GM12878 (cell line): ENCODE results near the gene TUBA4B. TPM values are rescaled to one million over a fixed set of nuclear protein-coding genes. Genes with fewer than 3 reads are reported as not detected.

Experiments
- ATAC-seq: fragments of 200-7000 bp; cut with Tn5 transposase; 3 replicates; pipeline ENCODE4 v1.9.1; 2020; ENCODE audit warnings: mild to moderate bottlenecking, moderate library complexity
- BruUV-seq: library from RNA; stranded (reverse); fragments of 400-500 nt; replicated peaks from 2 replicates; lab custom pipeline; 2021; lab: Mats Ljungman, UMichigan
- CTCF ChIA-PET: fragments of 300-600 bp; sonication (Branson Sonifier 250); formaldehyde crosslinking; extraction: SDS; loops from one replicate; lab custom pipeline; 2021; ENCODE audit warnings: inconsistent platforms; lab: Yijun Ruan, JAX
- POLR2A ChIA-PET: fragments of 350-600 bp; formaldehyde crosslinking; extraction: SDS; loops from one replicate; lab custom pipeline; 2021; ENCODE audit warnings: inconsistent platforms; lab: Charles Lee
- RAD21 ChIA-PET: fragments of 300-600 bp; sonication (Branson Sonifier 250); formaldehyde crosslinking; loops from one replicate; lab custom pipeline; 2023; ENCODE audit warnings: antibody characterized with exemption; ENCODE audit not compliant: unreplicated experiment; lab: Charles Lee
- SMC1A ChIA-PET: fragments of 300-600 bp; sonication (Branson Sonifier 250); formaldehyde crosslinking; loops from one replicate; lab custom pipeline; 2023; ENCODE audit not compliant: unreplicated experiment, uncharacterized antibody; lab: Charles Lee
- DNase-seq: peaks from one replicate; pipeline ENCODE4 v3.0.0-alpha.2; 2011; ENCODE audit warnings: low read depth, low spot score
- FAIRE-seq: peaks from 3 replicates; lab custom pipeline; 2011; peaks lifted over from hg19 to GRCh38; lab: Jason Lieb, UNC
- H2AFZ ChIP-seq: 2 replicates; pipeline ENCODE4 v1.6.0; 2011; ENCODE audit warnings: low read depth, low read length, control low read depth; ENCODE audit not compliant: control insufficient read depth
- H3K27ac ChIP-seq: 2 replicates; pipeline ENCODE4 v1.5.1; 2011; ENCODE audit warnings: control low read depth; ENCODE audit not compliant: control insufficient read depth, insufficient read depth
- H3K27me3 ChIP-seq, 2 experiments: replicated peaks in 1 of 2; 2 replicates each; pipeline versions ENCODE4 v1.6.0 to v1.6.1; 2011; ENCODE audit warnings: low read length in 1 of 2; ENCODE audit not compliant: control insufficient read depth in 2 of 2, insufficient read depth in 2 of 2
- H3K36me3 ChIP-seq, 2 experiments: 2 replicates each; pipeline ENCODE4 v1.5.1; 2011; ENCODE audit warnings: low read length in 1 of 2; ENCODE audit not compliant: control insufficient read depth in 2 of 2, insufficient read depth in 2 of 2
- H3K4me1 ChIP-seq: 2 replicates; pipeline ENCODE4 v1.6.1; 2011; ENCODE audit warnings: mild to moderate bottlenecking, low read length, moderate library complexity, mixed read lengths; ENCODE audit not compliant: control insufficient read depth, insufficient read depth
- H3K4me2 ChIP-seq: 2 replicates; pipeline ENCODE4 v1.6.0; 2011; ENCODE audit warnings: control low read depth; ENCODE audit not compliant: control insufficient read depth, insufficient read depth
- H3K4me3 ChIP-seq: fragments of 200-600 bp; sonication (generic); 2 replicates; pipeline ENCODE4 v1.5.1; 2016
- H3K79me2 ChIP-seq: 2 replicates; pipeline ENCODE4 v1.6.0; 2011; ENCODE audit warnings: low read length; ENCODE audit not compliant: control insufficient read depth, insufficient read depth
- H3K9ac ChIP-seq: 2 replicates; pipeline ENCODE4 v1.8.0; 2011; ENCODE audit warnings: low read length, control low read depth, mixed read lengths; ENCODE audit not compliant: control insufficient read depth, insufficient read depth
- H3K9me3 ChIP-seq: replicated peaks from 3 replicates; pipeline ENCODE4 v1.5.1; 2011; ENCODE audit warnings: mild to moderate bottlenecking, low read length; ENCODE audit not compliant: control insufficient read depth, insufficient read depth
- H4K20me1 ChIP-seq: 2 replicates; pipeline ENCODE4 v1.6.0; 2011; ENCODE audit not compliant: control insufficient read depth, insufficient read depth
- BACH1 ChIP-seq: fragments of 450-650 bp; IDR thresholded peaks from 2 replicates; pipeline ENCODE4 v1.6.1; 2017; ENCODE audit warnings: mild to moderate bottlenecking, borderline replicate concordance
- CREM ChIP-seq: IDR thresholded peaks from 2 replicates; pipeline ENCODE4 v1.6.1; 2014; ENCODE audit warnings: antibody characterized with exemption, low read depth
- HDGF ChIP-seq: fragments of 450-650 bp; IDR thresholded peaks from 2 replicates; pipeline ENCODE4 v1.6.1; 2016; ENCODE audit warnings: antibody characterized with exemption
- IKZF2 ChIP-seq, 2 experiments: fragments of 450-650 bp; IDR thresholded peaks; 2 replicates each; pipeline ENCODE4 v1.6.1; 2017; ENCODE audit warnings: mild to moderate bottlenecking in 2 of 2, moderate library complexity in 2 of 2
- KDM1A ChIP-seq: fragments of 200-600 bp; sonication (generic); IDR thresholded peaks from 2 replicates; pipeline ENCODE4 v1.6.1; 2016; ENCODE audit warnings: borderline replicate concordance
- RAD21 ChIP-seq: IDR thresholded peaks from 2 replicates; pipeline ENCODE4 v1.6.1; 2011; ENCODE audit warnings: mild to moderate bottlenecking, low read depth, low read length, moderate library complexity; ENCODE audit not compliant: insufficient read depth
- RUNX3 ChIP-seq: IDR thresholded peaks from 2 replicates; pipeline ENCODE4 v1.6.1; 2012; ENCODE audit warnings: low read length, inconsistent platforms
- SREBF1 ChIP-seq: IDR thresholded peaks from 2 replicates; pipeline ENCODE4 v1.6.1; 2012; ENCODE audit warnings: mild to moderate bottlenecking, low read length
- STAT3 ChIP-seq: IDR thresholded peaks from 2 replicates; pipeline ENCODE4 v1.6.1; 2011; ENCODE audit warnings: low read depth, low read length, improper control_type of control experiment
- WGBS: methylation state at CpG from one replicate; pipeline ENCODE4 v1.1.6; 2016; ENCODE audit warnings: low lambda C conversion rate; ENCODE audit not compliant: insufficient replicate concordance, insufficient coverage; ENCODE audit errors: missing lambda C conversion rate; 5-methylcytosine and 5-hydroxymethylcytosine counted together
- in situ Hi-C: fragments of 300-500 bp; cut with MboI; formaldehyde crosslinking; loops from 9 replicates; pipeline ENCODE4 v1.14.3; 2018; ENCODE audit warnings: mixed read lengths
- intact Hi-C: fragments of 100-400 bp; cut with micrococcal nuclease; formaldehyde crosslinking; loops from one replicate; pipeline ENCODE4 v1.14.2; 2022; ENCODE audit not compliant: unreplicated experiment
- polyA plus RNA-seq, 11 experiments: library from polyadenylated mRNA; depleted of rRNA in 4 of 11; unstranded in 6 of 11; stranded (reverse) in 5 of 11; fragments of >200 nt; fragmentation: Nextera tagmentation in 4 of 11; fragmentation: Illumina TruSeq in 1 of 11; extraction: Ambion mirVana in 4 of 11; extraction: Trizol in 1 of 11; gene quantifications; 1 replicate in 1 of 11; 2 replicates in 10 of 11; pipeline versions ENCODE4 v1.2.1 to v1.2.3, GENCODE V29; 2011 to 2016; ENCODE audit warnings: inconsistent platforms in 2 of 11, missing spikeins in 2 of 11, low read depth in 1 of 11
- total RNA-seq, 4 experiments: library from RNA; depleted of rRNA in 3 of 4; stranded (reverse); fragments of >200 nt in 3 of 4; fragmentation: Illumina TruSeq in 1 of 4; extraction: Trizol in 1 of 4; gene quantifications; 2 replicates each; pipeline versions ENCODE4 v1.2.1 to v1.2.3, GENCODE V29; 2013 to 2021
- TF ChIP-seq, protein P1 (sequence below): fragments of 450-650 bp; IDR thresholded peaks from 2 replicates; pipeline ENCODE4 v1.6.1; 2018; ENCODE audit warnings: borderline replicate concordance, mild to moderate bottlenecking; ENCODE audit not compliant: partially characterized antibody
- TF ChIP-seq, protein P2 (sequence below): fragments of 450-650 bp; IDR thresholded peaks from 2 replicates; pipeline ENCODE4 v1.6.1; 2014; ENCODE audit warnings: mild to moderate bottlenecking
- TF ChIP-seq, protein P3 (sequence below): fragments of 450-650 bp; IDR thresholded peaks from 2 replicates; pipeline ENCODE4 v1.6.1; 2016; ENCODE audit warnings: mild to moderate bottlenecking
- TF ChIP-seq, protein P4 (sequence below): fragments of 150-350 bp; IDR thresholded peaks from 2 replicates; pipeline ENCODE4 v1.6.1; 2014; ENCODE audit warnings: mild to moderate bottlenecking, low read depth, low read length
- TF ChIP-seq, protein P5 (sequence below): IDR thresholded peaks from 2 replicates; pipeline ENCODE4 v1.6.1; 2011; ENCODE audit warnings: low read depth, mild to moderate bottlenecking, low read length, moderate library complexity, borderline replicate concordance; ENCODE audit errors: extremely low read depth

The TUBA4B gene
- total and polyA plus RNA-seq, 10 of the 15 experiments (the other 5 are each of a cell fraction or from before 2014, with no cell fraction given) = 0.07 TPM; not detected in 9

DNA sequence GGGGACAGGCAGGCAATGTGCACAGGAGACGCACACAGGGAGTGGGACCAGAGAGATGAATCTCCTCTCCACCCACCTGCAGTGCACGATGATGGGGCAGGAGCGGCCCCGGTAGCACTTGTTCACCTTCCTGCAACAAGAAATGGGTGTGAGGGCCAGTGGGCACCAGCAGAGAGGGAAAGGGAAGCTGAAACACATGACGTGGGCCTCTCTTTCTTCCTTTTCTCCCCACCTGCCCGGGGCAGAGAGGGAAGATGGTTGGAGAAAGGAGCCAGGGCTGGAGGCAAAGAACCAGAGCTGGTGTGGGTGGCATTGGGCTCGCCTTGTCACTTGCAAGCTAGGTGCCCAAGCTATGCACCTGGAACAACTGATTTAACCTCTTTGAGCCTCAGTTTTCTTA, 38.4 kb downstream of the TUBA4B start:
- CTCF ChIA-PET = interaction anchor here (0.7 to 6.7 kb wide), 3 partner anchors 13 to 120 kb away, joined by 3 to 257 read pairs (median 5); partner anchors contain the start of gene DNAJB2
- no peak overlapping the region for H3K4me2 ChIP-seq
- 16% methylated on average over 7 of the region's 7 CpGs for WGBS
- no TSS peak for BruUV-seq
- H4K20me1 ChIP-seq = no peaks in the 10 kb centered on the region
- ATAC-seq (no peak), DNase-seq (no peak), FAIRE-seq (no peak)
- in situ Hi-C loops (no loop called here), intact Hi-C loops (no loop called here)
- no peak overlapping the region for H3K4me3 ChIP-seq
- no peaks in the 10 kb centered on the region for H3K79me2 ChIP-seq
- no peaks in the 10 kb centered on the region for H3K36me3 ChIP-seq
- no peak overlapping the region for H3K27ac ChIP-seq
- H3K9ac ChIP-seq = no peak overlapping the region
- SMC1A ChIA-PET = interaction anchor here (0.9 to 6.0 kb wide), 2 partner anchors 11 to 141 kb away, joined by 3 to 96 read pairs; partner anchors contain the start of gene DNAJB2
- RAD21 ChIA-PET = interaction anchor here (6.5 kb wide), 1 partner anchor 12 kb away, joined by 78 read pairs; the partner anchor contains the start of gene DNAJB2
- no peaks in the 10 kb centered on the region for H3K9me3 ChIP-seq
- peaks cover 0 to 3% of the 10 kb centered on the region in 2 experiments; a peak in 2 of 4 replicates for H3K27me3 ChIP-seq
- no peak overlapping the region for H2AFZ ChIP-seq
- peaks cover 8% of the 10 kb centered on the region for H3K4me1 ChIP-seq
- TF ChIP-seq, protein P1, sequence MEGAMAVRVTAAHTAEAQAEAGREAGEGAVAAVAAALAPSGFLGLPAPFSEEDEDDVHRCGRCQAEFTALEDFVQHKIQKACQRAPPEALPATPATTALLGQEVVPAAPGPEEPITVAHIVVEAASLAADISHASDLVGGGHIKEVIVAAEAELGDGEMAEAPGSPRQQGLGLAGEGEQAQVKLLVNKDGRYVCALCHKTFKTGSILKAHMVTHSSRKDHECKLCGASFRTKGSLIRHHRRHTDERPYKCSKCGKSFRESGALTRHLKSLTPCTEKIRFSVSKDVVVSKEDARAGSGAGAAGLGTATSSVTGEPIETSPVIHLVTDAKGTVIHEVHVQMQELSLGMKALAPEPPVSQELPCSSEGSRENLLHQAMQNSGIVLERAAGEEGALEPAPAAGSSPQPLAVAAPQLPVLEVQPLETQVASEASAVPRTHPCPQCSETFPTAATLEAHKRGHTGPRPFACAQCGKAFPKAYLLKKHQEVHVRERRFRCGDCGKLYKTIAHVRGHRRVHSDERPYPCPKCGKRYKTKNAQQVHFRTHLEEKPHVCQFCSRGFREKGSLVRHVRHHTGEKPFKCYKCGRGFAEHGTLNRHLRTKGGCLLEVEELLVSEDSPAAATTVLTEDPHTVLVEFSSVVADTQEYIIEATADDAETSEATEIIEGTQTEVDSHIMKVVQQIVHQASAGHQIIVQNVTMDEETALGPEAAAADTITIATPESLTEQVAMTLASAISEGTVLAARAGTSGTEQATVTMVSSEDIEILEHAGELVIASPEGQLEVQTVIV = no peak
- TF ChIP-seq RUNX3 (no peak), CREM (no peak), RAD21 (no peak), SREBF1 (no peak), STAT3 (no peak), IKZF2 (IDR thresholded peaks at IDR 0.05) (no peak), KDM1A (no peak), BACH1 (no peak), HDGF (no peak)
- TF ChIP-seq, protein P2, sequence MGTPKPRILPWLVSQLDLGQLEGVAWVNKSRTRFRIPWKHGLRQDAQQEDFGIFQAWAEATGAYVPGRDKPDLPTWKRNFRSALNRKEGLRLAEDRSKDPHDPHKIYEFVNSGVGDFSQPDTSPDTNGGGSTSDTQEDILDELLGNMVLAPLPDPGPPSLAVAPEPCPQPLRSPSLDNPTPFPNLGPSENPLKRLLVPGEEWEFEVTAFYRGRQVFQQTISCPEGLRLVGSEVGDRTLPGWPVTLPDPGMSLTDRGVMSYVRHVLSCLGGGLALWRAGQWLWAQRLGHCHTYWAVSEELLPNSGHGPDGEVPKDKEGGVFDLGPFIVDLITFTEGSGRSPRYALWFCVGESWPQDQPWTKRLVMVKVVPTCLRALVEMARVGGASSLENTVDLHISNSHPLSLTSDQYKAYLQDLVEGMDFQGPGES = no peak
- TF ChIP-seq, protein P3, sequence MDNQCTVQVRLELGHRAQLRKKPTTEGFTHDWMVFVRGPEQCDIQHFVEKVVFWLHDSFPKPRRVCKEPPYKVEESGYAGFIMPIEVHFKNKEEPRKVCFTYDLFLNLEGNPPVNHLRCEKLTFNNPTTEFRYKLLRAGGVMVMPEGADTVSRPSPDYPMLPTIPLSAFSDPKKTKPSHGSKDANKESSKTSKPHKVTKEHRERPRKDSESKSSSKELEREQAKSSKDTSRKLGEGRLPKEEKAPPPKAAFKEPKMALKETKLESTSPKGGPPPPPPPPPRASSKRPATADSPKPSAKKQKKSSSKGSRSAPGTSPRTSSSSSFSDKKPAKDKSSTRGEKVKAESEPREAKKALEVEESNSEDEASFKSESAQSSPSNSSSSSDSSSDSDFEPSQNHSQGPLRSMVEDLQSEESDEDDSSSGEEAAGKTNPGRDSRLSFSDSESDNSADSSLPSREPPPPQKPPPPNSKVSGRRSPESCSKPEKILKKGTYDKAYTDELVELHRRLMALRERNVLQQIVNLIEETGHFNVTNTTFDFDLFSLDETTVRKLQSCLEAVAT = no peak
- TF ChIP-seq, protein P4, sequence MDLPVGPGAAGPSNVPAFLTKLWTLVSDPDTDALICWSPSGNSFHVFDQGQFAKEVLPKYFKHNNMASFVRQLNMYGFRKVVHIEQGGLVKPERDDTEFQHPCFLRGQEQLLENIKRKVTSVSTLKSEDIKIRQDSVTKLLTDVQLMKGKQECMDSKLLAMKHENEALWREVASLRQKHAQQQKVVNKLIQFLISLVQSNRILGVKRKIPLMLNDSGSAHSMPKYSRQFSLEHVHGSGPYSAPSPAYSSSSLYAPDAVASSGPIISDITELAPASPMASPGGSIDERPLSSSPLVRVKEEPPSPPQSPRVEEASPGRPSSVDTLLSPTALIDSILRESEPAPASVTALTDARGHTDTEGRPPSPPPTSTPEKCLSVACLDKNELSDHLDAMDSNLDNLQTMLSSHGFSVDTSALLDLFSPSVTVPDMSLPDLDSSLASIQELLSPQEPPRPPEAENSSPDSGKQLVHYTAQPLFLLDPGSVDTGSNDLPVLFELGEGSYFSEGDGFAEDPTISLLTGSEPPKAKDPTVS = no peak
- TF ChIP-seq, protein P5, sequence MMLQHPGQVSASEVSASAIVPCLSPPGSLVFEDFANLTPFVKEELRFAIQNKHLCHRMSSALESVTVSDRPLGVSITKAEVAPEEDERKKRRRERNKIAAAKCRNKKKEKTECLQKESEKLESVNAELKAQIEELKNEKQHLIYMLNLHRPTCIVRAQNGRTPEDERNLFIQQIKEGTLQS = no peak
- POLR2A ChIA-PET = interaction anchor here (0.5 to 1.3 kb wide), 4 partner anchors 33 to 100 kb away, joined by 3 to 4 read pairs (median 4); partner anchors contain the start of gene TUBA4B
